NB4 (cell line): ENCODE measurements around the gene CHEK1.

Experiments
- CTCF ChIP-seq: IDR thresholded peaks from one replicate; pipeline ENCODE4 v1.5.1; 2012; ENCODE audit warnings: low read depth, low read length
- TF ChIP-seq, protein P1 (sequence below): IDR thresholded peaks from 2 replicates; pipeline ENCODE4 v1.6.1; 2011; ENCODE audit warnings: low read depth, low read length

DNA sequence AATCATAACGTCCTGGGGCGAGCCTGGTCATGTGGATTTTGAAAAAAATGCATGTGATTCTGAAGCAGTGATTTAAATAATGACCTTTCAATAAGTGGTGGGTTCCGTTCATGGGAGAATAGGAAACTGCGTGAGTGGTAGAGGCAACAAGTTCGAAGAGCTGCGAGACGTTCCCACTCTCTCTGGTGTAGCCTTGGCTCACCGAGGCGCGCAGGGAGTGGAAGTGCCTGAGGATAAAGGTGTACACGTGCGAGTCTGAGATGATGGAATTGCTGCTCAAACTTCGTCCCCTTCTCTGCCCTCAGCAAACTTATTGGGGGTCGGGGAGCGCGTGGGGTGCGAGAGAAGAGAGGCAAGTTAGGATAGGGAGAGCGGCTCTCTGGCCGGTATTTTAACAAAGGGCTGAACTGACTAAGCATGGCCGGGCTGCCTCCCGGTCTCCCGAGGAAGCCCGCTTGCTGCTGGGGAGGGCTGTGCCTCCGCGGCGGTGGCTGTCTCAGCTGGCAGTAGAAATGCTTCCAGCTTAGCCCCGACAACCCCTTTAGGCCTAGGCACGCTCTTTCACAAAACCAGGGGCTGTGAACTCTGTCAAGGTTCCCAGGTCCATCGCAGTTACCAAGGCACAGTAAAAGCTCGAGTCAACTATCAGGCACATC is 33.2 kb upstream of the CHEK1 start:
- TF ChIP-seq, protein P1, sequence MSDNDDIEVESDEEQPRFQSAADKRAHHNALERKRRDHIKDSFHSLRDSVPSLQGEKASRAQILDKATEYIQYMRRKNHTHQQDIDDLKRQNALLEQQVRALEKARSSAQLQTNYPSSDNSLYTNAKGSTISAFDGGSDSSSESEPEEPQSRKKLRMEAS = peak; percentile 46; the same call in 1 of the 2 replicates
- TF ChIP-seq CTCF = no peak
